Keratinocyte (primary cell): Measurements from ENCODE around the gene DDX39A. TPM values are rescaled to one million over a fixed set of nuclear protein-coding genes. Genes with fewer than 3 reads are reported as not detected.

Experiments
- DNase-seq: peaks from one replicate; pipeline ENCODE4 v3.0.0-alpha.2; 2011; ENCODE audit warnings: low read depth, missing footprints, low spot score
- FAIRE-seq: peaks from 2 replicates; lab custom pipeline; 2011; peaks lifted over from hg19 to GRCh38; lab: Jason Lieb, UNC
- H2AFZ ChIP-seq: 2 replicates; pipeline ENCODE4 v1.6.0; 2012; ENCODE audit warnings: low read length, control low read depth, inconsistent platforms; ENCODE audit not compliant: control insufficient read depth
- H3K27ac ChIP-seq: 2 replicates; pipeline ENCODE4 v1.5.1; 2011; ENCODE audit warnings: low read length; ENCODE audit not compliant: control insufficient read depth, insufficient read depth
- H3K27me3 ChIP-seq: 3 replicates; pipeline ENCODE4 v1.6.0; 2011; ENCODE audit warnings: low read length; ENCODE audit not compliant: control insufficient read depth, insufficient read depth; ENCODE audit errors: extremely low read depth
- H3K36me3 ChIP-seq, 2 experiments: 2 replicates in 1 of 2; 3 replicates in 1 of 2; pipeline ENCODE4 v1.5.1; 2011; ENCODE audit warnings: low read length in 2 of 2, mild to moderate bottlenecking in 1 of 2; ENCODE audit not compliant: control insufficient read depth in 2 of 2, insufficient read depth in 2 of 2; ENCODE audit errors: extremely low read depth in 1 of 2
- H3K4me1 ChIP-seq: 3 replicates; pipeline ENCODE4 v1.5.1; 2011; ENCODE audit warnings: low read length; ENCODE audit not compliant: control insufficient read depth, insufficient read depth; ENCODE audit errors: extremely low read depth
- H3K4me2 ChIP-seq: 3 replicates; pipeline ENCODE4 v1.6.0; 2011; ENCODE audit warnings: low read depth, low read length; ENCODE audit not compliant: control insufficient read depth, insufficient read depth; ENCODE audit errors: extremely low read depth
- H3K4me3 ChIP-seq, 3 experiments: fragments of 200-600 bp in 1 of 3; sonication (generic) in 1 of 3; 2 replicates in 2 of 3; 3 replicates in 1 of 3; pipeline ENCODE4 v1.5.1; 2011 to 2016; ENCODE audit warnings: low read length in 3 of 3, mild to moderate bottlenecking in 3 of 3, control low read depth in 2 of 3, inconsistent platforms in 1 of 3, low read depth in 1 of 3, mixed read lengths in 1 of 3, mixed run types in 1 of 3, moderate library complexity in 1 of 3; ENCODE audit not compliant: control insufficient read depth in 2 of 3, insufficient read depth in 2 of 3; ENCODE audit errors: extremely low read depth in 1 of 3
- H3K79me2 ChIP-seq: 2 replicates; pipeline ENCODE4 v1.6.0; 2012; ENCODE audit warnings: low read length; ENCODE audit not compliant: control insufficient read depth, insufficient read depth
- H3K9ac ChIP-seq: 3 replicates; pipeline ENCODE4 v1.6.0; 2011; ENCODE audit warnings: low read length; ENCODE audit not compliant: control insufficient read depth, insufficient read depth; ENCODE audit errors: extremely low read depth
- H3K9me1 ChIP-seq: 3 replicates; pipeline ENCODE4 v1.6.0; 2011; ENCODE audit warnings: low read length; ENCODE audit not compliant: control insufficient read depth, insufficient read depth; ENCODE audit errors: extremely low read depth
- H3K9me3 ChIP-seq: 2 replicates; pipeline ENCODE4 v1.5.1; 2012; ENCODE audit warnings: low read depth, low read length; ENCODE audit not compliant: control insufficient read depth
- H4K20me1 ChIP-seq: 3 replicates; pipeline ENCODE4 v1.6.0; 2011; ENCODE audit warnings: low read length; ENCODE audit not compliant: control insufficient read depth, insufficient read depth; ENCODE audit errors: extremely low read depth
- EZH2 ChIP-seq: IDR thresholded peaks from one replicate; pipeline ENCODE4 v1.6.1; 2012; ENCODE audit warnings: inconsistent platforms, mild to moderate bottlenecking, low read length, moderate library complexity
- dilution Hi-C: fragments of 300-500 bp; cut with MboI; formaldehyde crosslinking; loops from one replicate; pipeline ENCODE4 v1.7.0; 2020; ENCODE audit warnings: low sequenced_read_pairs; ENCODE audit not compliant: extremely low pct_ligation_motif_present
- polyA plus RNA-seq, 5 experiments: library from polyadenylated mRNA; depleted of rRNA in 3 of 5; stranded (reverse) in 3 of 5; stranded (forward) in 1 of 5; unstranded in 1 of 5; fragments of >200 nt; gene quantifications; 1 replicate in 1 of 5; 2 replicates in 3 of 5; 3 replicates in 1 of 5; pipeline versions ENCODE4 v1.2.1 to v1.2.3, GENCODE V29; 2011 to 2012; ENCODE audit warnings: missing spikeins in 2 of 5, low read depth in 1 of 5, low replicate concordance in 1 of 5
- TF ChIP-seq, protein P1 (sequence below), 3 experiments: IDR thresholded peaks in 1 of 3; conservative IDR thresholded peaks in 1 of 3; optimal IDR thresholded peaks in 1 of 3; 2 replicates in 2 of 3; 3 replicates in 1 of 3; pipeline versions ENCODE3 to v1.5.1; 2011; ENCODE audit warnings: low read length in 3 of 3, mild to moderate bottlenecking in 3 of 3, moderate library complexity in 2 of 3, control low read depth in 1 of 3, inconsistent platforms in 1 of 3; ENCODE audit not compliant: insufficient read depth in 2 of 3; ENCODE audit errors: extremely low read depth in 1 of 3

Gene DDX39A
- polyA plus RNA-seq, 1 donor (not counting 4 experiments of a cell fraction or from before 2014, with no cell fraction given): 54.9 TPM

DNA sequence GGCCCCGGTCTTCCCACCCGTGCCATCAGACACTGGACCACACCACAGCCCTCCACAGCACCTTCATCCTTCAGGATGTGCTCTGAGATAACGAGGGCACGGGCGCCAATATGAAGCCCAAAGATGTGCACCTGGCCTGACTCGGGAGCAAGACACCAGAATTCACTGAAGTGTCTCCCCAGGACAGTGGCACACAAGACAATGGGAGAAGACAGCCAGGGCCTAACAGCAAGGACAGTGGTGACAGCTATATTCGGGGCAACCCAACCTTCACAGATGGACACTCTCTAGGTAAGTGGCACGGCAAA, 7.2 kb downstream of the DDX39A start:
- FAIRE-seq: no peak
- dilution Hi-C loops: no loop called here

DNA sequence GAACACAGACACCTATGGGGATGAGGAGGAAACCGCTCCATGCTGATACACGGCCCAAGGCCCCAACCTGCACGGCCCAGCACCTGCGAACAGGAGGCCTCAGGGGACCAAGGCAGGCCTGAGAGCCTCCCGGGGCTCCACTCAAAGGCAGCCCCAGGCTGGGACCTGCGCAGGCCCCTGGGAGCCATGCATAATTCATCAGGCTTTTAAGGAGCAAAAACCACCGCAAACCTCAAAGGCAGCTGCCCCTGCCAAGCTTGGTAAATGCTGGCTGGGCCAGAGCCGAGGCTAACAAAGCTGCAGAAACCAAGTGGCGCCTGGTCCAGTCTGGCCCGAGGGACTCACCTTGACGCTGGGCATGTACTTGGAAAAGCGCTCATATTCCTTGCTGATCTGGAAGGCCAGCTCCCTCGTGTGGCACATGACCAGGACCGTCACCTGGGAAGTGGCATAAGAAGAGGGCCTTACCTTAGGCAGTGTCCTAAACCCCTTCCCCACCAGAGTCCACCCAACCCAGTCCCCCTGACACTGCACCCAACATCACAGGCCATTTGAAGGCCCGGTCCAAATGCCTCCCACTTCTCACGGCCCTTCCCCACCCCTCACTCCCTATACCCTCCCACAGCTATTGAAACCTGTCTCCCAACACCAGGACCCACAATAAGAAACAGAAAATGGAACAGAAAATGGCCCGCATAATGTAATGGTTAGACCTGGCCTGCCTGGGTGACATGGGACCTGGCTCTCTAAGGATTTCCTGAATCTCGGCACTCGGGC, 7.8 kb downstream of the DDX39A start:
- Histone ChIP-seq H3K9me3 (no peaks in the 10 kb centered on the region), H3K9ac (no peak overlapping the region), H4K20me1 (peaks cover 47% of the 10 kb centered on the region), H3K4me2 (no peak overlapping the region), H3K9me1 (no peaks in the 10 kb centered on the region), H3K4me3 (no peak overlapping the region), H3K79me2 (peaks cover 60% of the 10 kb centered on the region), H3K27me3 (no peaks in the 10 kb centered on the region), H2AFZ (no peak overlapping the region), H3K27ac (no peak overlapping the region), H3K4me1 (peaks cover under 1% of the 10 kb centered on the region), H3K36me3 (peaks cover 48 to 68% of the 10 kb centered on the region in 2 experiments)
- TF ChIP-seq, protein P1, sequence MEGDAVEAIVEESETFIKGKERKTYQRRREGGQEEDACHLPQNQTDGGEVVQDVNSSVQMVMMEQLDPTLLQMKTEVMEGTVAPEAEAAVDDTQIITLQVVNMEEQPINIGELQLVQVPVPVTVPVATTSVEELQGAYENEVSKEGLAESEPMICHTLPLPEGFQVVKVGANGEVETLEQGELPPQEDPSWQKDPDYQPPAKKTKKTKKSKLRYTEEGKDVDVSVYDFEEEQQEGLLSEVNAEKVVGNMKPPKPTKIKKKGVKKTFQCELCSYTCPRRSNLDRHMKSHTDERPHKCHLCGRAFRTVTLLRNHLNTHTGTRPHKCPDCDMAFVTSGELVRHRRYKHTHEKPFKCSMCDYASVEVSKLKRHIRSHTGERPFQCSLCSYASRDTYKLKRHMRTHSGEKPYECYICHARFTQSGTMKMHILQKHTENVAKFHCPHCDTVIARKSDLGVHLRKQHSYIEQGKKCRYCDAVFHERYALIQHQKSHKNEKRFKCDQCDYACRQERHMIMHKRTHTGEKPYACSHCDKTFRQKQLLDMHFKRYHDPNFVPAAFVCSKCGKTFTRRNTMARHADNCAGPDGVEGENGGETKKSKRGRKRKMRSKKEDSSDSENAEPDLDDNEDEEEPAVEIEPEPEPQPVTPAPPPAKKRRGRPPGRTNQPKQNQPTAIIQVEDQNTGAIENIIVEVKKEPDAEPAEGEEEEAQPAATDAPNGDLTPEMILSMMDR (optimal IDR thresholded peaks at IDR 0.05 in 1 of 3, IDR thresholded peaks at IDR 0.05 in 1 of 3, conservative IDR thresholded peaks at IDR 0.05 in 1 of 3; ENCODE audit: extremely low read depth in 1 of 3, insufficient read depth in 2 of 3, low read length in 3 of 3): no peak
- TF ChIP-seq EZH2: no peak
- dilution Hi-C loops: no loop called here
- FAIRE-seq (no peak), DNase-seq (no peak)

More for the DNA sequence above, 7.2 kb downstream of the DDX39A start:
- Histone ChIP-seq H3K9me3 (no peaks in the 10 kb centered on the region), H3K79me2 (peaks cover 65% of the 10 kb centered on the region), H4K20me1 (peaks cover 46% of the 10 kb centered on the region), H3K4me1 (peaks cover 6% of the 10 kb centered on the region), H3K27ac (no peak overlapping the region), H3K4me3 (no peak overlapping the region), H3K9me1 (peaks cover under 1% of the 10 kb centered on the region), H2AFZ (no peak overlapping the region), H3K27me3 (no peaks in the 10 kb centered on the region), H3K36me3 (peaks cover 48 to 64% of the 10 kb centered on the region in 2 experiments), H3K4me2 (no peak overlapping the region), H3K9ac (no peak overlapping the region)
- no peak for TF ChIP-seq EZH2
- TF ChIP-seq, protein P1 (optimal IDR thresholded peaks at IDR 0.05 in 1 of 3, IDR thresholded peaks at IDR 0.05 in 1 of 3, conservative IDR thresholded peaks at IDR 0.05 in 1 of 3; ENCODE audit: extremely low read depth in 1 of 3, insufficient read depth in 2 of 3, low read length in 3 of 3): no peak
- DNase-seq: no peak
